ENCODE data around the gene LTV1. TPM values are rescaled to one million over a fixed set of nuclear protein-coding genes. Genes with fewer than 3 reads are reported as not detected.
"Not testable (repeated sequence)": the region's sequence is repeated elsewhere in the genome, so short reads cannot be mapped to it uniquely, and the experiment has no call there.

Gene LTV1, protein sequence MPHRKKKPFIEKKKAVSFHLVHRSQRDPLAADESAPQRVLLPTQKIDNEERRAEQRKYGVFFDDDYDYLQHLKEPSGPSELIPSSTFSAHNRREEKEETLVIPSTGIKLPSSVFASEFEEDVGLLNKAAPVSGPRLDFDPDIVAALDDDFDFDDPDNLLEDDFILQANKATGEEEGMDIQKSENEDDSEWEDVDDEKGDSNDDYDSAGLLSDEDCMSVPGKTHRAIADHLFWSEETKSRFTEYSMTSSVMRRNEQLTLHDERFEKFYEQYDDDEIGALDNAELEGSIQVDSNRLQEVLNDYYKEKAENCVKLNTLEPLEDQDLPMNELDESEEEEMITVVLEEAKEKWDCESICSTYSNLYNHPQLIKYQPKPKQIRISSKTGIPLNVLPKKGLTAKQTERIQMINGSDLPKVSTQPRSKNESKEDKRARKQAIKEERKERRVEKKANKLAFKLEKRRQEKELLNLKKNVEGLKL
- total RNA-seq: 10 to 100 TPM; 26.3 to 30.8 TPM
- polyA plus RNA-seq (2013, experiment 1 of 2): 28.8 TPM
- 25.6 TPM for polyA plus RNA-seq (2013, experiment 2 of 2)
- long read RNA-seq, experiment 1, transcript LTV1-201 (11 exons, 1,847 nt): major isoform, 8 of 30 reads
- long read RNA-seq, experiment 1, partial matches to known transcripts: 16 of 30 reads
- long read RNA-seq, experiment 1, other reads (novel, unspliced or antisense): 6 of 30 reads
- long read RNA-seq, experiment 2, transcript LTV1-201 (11 exons, 1,847 nt): major isoform, 65 of 74 reads
- long read RNA-seq, experiment 2, partial matches to known transcripts: 4 of 74 reads
- long read RNA-seq, experiment 2, other reads (novel, unspliced or antisense): 5 of 74 reads
- long read RNA-seq, experiment 3, transcript LTV1-201 (11 exons, 1,847 nt): major isoform, 131 of 191 reads
- long read RNA-seq, experiment 3, partial matches to known transcripts: 43 of 191 reads
- long read RNA-seq, experiment 3, other reads (novel, unspliced or antisense): 17 of 191 reads
- long read RNA-seq, experiment 4, transcript LTV1-201 (11 exons, 1,847 nt): major isoform, 107 of 127 reads
- long read RNA-seq, experiment 4, partial matches to known transcripts: 10 of 127 reads
- long read RNA-seq, experiment 4, other reads (novel, unspliced or antisense): 10 of 127 reads

DNA sequence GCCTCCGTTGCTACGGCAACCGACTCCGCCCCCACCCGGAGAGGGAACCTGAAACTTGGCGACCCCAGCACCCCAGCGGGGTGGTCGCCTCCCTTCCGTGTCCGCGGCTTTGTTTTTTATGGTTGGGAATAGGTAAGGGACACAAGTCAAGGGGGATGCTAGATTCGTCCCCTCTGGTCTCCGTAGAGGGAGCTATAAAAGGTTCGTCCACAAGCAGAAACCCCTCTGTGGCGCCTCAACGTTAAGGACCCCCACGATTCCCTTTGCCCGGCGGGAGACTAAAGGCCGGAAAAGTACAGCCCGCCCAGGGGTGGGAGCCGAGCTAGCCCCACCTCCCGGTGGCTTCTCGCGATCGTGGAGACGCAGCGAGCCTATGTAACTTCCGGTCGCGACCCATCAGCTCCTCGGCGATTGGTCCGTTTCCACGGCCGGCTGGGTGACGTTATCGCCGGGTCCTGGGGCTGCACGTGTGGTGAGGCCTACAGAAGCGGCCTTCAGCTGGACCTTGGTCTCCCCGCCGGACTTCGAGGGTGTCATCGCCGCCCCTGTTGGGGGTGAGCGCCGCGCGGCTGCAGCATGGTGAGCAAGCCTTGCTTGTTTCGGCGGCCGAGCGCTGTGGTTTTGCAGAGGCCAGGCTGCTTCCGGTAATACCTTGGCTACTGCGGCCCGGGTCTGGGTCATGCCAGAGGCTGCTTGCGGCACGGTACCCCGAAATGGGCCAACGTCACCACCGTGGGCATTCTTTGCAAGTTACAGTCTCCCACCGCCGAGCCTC, at the start of gene LTV1:
Gene LTV1 (plus strand): TSS at position 437 of the 775 bp plus-strand sequence. CDS start 140 bp downstream, at position 577.
- peaks cover 2% of the 10 kb centered on the region for H3K9me3 Mint-ChIP-seq
- WGBS, 2 experiments (ENCODE audit: insufficient coverage in 1 of 2, insufficient read length in 1 of 2): 0% methylated on average over 21 to 64 of the region's 64 CpGs
- H3K4me1 Mint-ChIP-seq: peaks cover 12% of the 10 kb centered on the region
- Histone ChIP-seq H3K36me3 (ENCODE audit: control insufficient read depth, insufficient read depth, low read length) (peaks cover 35% of the 10 kb centered on the region), H3K9ac (ENCODE audit: extremely low read depth, low read length, poor library complexity, severe bottlenecking) (peak within 1 kb of the TSS; percentile 97), H3K9me3 (ENCODE audit: control insufficient read depth, low read length) (peaks cover 11% of the 10 kb centered on the region), H3K4me1 (ENCODE audit: control insufficient read depth, insufficient read depth, low read length) (no peaks in the 10 kb centered on the region), H3K27ac (ENCODE audit: low read depth, low read length) (peak within 1 kb of the TSS; percentile 97), H3K4me3 (ENCODE audit: low read length) (peak within 1 kb of the TSS; percentile 98), H3K27me3 (ENCODE audit: control insufficient read depth, insufficient read depth, low read length, poor library complexity, severe bottlenecking) (no peaks in the 10 kb centered on the region)
- peak within 1 kb of the TSS; percentile 98 for H3K27ac Mint-ChIP-seq
- peaks cover 35% of the 10 kb centered on the region for H3K36me3 Mint-ChIP-seq (ENCODE audit: low read depth)
- H3K27me3 Mint-ChIP-seq (ENCODE audit: insufficient read depth): no peaks in the 10 kb centered on the region
- peak within 1 kb of the TSS; percentile 85 for H3K4me3 Mint-ChIP-seq
- TF ChIP-seq, protein P1, sequence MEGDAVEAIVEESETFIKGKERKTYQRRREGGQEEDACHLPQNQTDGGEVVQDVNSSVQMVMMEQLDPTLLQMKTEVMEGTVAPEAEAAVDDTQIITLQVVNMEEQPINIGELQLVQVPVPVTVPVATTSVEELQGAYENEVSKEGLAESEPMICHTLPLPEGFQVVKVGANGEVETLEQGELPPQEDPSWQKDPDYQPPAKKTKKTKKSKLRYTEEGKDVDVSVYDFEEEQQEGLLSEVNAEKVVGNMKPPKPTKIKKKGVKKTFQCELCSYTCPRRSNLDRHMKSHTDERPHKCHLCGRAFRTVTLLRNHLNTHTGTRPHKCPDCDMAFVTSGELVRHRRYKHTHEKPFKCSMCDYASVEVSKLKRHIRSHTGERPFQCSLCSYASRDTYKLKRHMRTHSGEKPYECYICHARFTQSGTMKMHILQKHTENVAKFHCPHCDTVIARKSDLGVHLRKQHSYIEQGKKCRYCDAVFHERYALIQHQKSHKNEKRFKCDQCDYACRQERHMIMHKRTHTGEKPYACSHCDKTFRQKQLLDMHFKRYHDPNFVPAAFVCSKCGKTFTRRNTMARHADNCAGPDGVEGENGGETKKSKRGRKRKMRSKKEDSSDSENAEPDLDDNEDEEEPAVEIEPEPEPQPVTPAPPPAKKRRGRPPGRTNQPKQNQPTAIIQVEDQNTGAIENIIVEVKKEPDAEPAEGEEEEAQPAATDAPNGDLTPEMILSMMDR (conservative IDR thresholded peaks at IDR 0.05): no peak
- DNase-seq: peak; percentile 98

DNA sequence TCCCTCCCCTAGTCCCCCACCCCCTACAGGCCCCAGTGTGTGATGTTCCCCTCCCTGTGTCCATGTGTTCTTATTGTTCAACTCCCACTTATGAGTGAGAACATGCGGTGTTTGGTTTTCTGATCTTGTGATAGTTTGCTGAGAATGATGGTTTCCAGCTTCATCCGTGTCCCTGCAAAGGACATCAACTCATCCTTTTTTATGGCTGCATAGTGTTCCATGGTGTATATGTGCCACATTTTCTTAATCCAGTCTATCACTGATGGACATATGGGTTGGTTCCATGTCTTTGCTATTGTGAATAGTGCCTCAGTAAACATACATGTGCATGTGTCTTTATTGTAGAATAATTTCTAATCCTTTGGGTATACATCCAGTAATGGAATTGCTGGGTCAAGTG, 46.6 kb upstream of the LTV1 start:
- H3K4me3 Mint-ChIP-seq; DNase-seq; H3K27me3 ChIP-seq (ENCODE audit: control insufficient read depth, insufficient read depth, low read length, poor library complexity, severe bottlenecking); H3K27ac ChIP-seq (ENCODE audit: low read depth, low read length); H3K9ac ChIP-seq (ENCODE audit: extremely low read depth, low read length, poor library complexity, severe bottlenecking); H3K4me1 Mint-ChIP-seq; H3K4me3 ChIP-seq (ENCODE audit: low read length); H3K27ac Mint-ChIP-seq; H3K27me3 Mint-ChIP-seq (ENCODE audit: insufficient read depth); H3K4me1 ChIP-seq (ENCODE audit: control insufficient read depth, insufficient read depth, low read length): not testable (repeated sequence)
- Histone ChIP-seq H3K9me3 (ENCODE audit: control insufficient read depth, low read length) (peaks cover 39% of the 10 kb centered on the region), H3K36me3 (ENCODE audit: control insufficient read depth, insufficient read depth, low read length) (peaks cover 79% of the 10 kb centered on the region)
- WGBS, 2 experiments (ENCODE audit: insufficient coverage in 1 of 2, insufficient read length in 1 of 2): 100% methylated on average over 1 of the region's 2 CpGs; no CpG with 5 or more reads in 1 of the 2 experiments
- Mint-ChIP-seq H3K36me3 (ENCODE audit: low read depth) (peaks cover 90% of the 10 kb centered on the region), H3K9me3 (peaks cover 45% of the 10 kb centered on the region)

DNA sequence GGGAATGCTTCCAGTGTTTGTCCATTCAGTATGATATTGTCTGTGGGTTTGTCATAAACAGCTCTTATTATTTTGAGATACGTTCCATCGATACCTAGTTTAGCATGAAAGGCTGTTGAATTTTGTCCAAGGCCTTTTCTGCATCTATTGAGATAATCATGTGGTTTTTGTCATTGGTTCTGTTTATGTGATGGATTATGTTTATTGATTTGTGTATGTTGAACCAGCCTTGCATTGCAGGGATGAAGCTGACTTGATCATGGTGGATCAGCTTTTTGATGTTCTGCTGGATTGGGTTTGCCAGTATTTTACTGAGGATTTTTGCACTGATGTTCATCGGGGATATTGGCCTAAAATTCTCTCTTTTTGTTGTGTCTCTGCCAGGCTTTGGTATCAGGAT, 44.7 kb upstream of the LTV1 start:
- peaks cover 86% of the 10 kb centered on the region for H3K36me3 Mint-ChIP-seq (ENCODE audit: low read depth)
- not testable (repeated sequence) for H3K4me1 Mint-ChIP-seq; H3K27ac Mint-ChIP-seq; H3K4me3 Mint-ChIP-seq; H3K27me3 Mint-ChIP-seq (ENCODE audit: insufficient read depth); H3K27me3 ChIP-seq (ENCODE audit: control insufficient read depth, insufficient read depth, low read length, poor library complexity, severe bottlenecking); DNase-seq; H3K27ac ChIP-seq (ENCODE audit: low read depth, low read length); H3K4me3 ChIP-seq (ENCODE audit: low read length); H3K4me1 ChIP-seq (ENCODE audit: control insufficient read depth, insufficient read depth, low read length); H3K9ac ChIP-seq (ENCODE audit: extremely low read depth, low read length, poor library complexity, severe bottlenecking)
- H3K9me3 Mint-ChIP-seq: peaks cover 45% of the 10 kb centered on the region
- 80 to 94% methylated on average over 2 of the region's 3 CpGs for WGBS, 2 experiments (ENCODE audit: insufficient coverage in 1 of 2, insufficient read length in 1 of 2)
- Histone ChIP-seq H3K9me3 (ENCODE audit: control insufficient read depth, low read length) (peaks cover 20% of the 10 kb centered on the region), H3K36me3 (ENCODE audit: control insufficient read depth, insufficient read depth, low read length) (peaks cover 79% of the 10 kb centered on the region)
